NCI-H1694 treated with DMSO at 0.1 percent for 48 hours (cell line): ENCODE measurements around the gene NOL9.

ENCODE experiments used
- DNase-seq: peaks from one replicate; lab custom pipeline; 2025; lab: John Stamatoyannopoulos, UW

Gene NOL9

DNA sequence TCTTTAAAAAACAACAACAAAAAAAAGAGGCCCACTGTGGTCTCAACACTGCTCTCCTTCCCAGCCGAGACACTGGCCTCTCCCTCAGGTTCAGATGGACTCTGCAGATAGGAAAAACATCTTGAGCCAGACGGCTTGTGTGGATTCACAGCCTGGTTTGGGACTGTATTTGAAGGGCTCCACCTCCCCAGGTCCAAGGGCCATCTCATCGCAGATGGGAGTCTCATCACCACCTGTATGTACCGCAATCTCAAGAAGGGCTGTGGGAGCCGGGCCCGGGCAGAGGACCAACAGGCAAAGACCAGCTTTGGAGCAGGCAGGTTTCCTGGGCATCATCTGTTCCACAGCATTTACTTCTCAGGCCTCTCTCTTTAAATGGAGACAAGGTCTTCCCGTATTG, 35.7 kb upstream of the NOL9 start:
- DNase-seq: no peak

DNA sequence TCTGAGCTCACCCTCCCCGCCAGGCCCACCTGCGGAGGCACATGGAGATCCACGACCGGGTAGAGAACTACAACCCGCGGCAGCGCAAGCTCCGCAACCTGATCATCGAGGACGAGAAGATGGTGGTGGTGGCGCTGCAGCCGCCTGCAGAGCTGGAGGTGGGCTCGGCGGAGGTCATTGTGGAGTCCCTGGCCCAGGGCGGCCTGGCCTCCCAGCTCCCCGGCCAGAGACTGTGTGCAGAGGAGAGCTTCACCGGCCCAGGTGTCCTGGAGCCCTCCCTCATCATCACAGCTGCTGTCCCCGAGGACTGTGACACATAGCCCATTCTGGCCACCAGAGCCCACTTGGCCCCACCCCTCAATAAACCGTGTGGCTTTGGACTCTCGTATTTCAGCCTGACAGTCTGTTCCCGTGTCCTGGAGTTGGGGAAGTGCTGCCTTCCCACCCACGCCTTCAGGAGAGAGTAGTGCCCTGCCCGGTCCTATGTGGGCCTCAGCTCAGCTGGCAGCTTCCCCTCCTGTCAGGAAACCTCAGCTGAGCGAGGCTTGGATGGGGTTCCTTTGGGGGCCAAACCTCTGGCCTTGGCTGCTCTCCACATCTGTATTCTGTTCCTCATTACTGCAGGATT, 34.7 kb upstream of the NOL9 start:
- no peak for DNase-seq

DNA sequence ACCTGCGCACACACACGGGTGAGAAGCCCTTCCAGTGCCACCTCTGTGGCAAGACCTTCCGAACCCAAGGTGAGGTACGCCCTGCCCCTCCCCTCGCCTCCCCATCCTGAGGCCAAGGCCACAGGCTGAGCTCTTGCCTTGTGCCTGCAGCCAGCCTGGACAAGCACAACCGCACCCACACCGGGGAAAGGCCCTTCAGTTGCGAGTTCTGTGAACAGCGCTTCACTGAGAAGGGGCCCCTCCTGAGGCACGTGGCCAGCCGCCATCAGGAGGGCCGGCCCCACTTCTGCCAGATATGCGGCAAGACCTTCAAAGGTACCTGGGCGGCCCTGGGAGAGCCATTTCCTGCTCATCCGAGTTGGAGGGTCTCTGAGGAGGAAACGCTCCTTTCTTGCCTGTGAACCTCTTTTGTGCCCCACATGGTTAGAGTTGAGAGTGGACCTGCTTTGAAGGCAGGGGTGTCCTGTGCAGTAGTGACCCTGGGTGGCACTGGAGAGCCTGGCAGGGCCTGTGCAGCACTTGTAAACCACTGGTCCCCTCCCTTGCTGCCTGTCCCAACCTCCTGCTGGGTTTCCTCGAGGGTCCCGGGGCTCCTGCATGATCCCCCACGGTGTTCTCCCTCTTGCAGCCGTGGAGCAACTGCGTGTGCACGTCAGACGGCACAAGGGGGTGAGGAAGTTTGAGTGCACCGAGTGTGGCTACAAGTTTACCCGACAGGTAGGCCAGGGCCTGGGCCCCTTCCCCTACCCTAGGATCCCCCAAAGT, 34.0 kb upstream of the NOL9 start:
- no peak for DNase-seq

DNA sequence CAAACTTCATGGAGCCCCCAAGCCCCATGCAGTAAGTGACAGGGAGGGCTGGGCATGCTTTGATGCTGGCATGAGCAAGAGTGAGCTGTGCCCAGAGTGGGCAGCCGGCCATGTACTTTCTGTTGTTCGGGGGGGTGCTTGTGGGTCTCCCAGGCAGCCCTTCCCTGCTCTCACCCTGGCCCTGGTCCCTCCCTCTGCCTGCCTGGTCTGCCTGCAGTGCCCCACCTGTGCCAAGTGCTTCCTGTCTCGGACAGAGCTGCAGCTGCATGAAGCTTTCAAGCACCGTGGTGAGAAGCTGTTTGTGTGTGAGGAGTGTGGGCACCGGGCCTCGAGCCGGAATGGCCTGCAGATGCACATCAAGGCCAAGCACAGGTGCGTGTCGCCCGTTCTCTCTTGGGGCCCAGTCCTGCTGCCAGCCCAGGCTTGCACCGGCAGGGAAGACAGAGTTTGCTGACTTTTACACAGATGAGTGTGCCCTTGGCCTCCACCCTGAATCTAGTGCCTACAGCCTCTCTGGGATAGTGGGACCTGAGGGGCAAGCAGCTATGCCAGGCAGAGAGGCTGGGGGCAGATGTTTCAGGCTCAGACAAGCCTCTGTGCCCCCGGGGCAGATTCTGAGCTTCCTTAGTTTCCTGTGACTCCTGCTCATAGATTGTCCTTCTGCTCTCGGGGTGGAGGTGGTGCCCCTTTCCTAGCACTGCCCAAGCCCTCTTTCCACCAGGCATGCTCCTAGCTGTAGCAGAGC, 33.1 kb upstream of the NOL9 start:
- DNase-seq: no peak

DNA sequence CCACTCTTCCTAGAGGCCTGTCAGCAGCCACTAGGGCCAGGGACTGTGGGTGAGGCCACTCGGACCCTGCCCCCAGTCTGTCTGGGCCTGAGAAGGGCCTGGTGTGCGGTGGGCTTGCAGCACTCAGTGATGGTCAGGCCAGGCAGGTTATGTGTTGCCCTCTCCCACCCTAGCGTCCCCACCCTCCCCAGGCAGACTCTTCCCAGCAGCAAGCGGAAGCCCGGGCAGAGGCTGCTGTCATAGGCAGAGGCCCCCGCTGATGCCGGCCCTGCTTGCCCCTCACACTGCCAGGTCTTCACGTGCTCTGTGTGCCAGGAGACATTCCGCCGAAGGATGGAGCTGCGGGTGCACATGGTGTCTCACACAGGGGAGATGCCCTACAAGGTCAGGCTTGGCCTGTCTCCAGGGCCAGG, 32.1 kb upstream of the NOL9 start:
- DNase-seq: no peak

DNA sequence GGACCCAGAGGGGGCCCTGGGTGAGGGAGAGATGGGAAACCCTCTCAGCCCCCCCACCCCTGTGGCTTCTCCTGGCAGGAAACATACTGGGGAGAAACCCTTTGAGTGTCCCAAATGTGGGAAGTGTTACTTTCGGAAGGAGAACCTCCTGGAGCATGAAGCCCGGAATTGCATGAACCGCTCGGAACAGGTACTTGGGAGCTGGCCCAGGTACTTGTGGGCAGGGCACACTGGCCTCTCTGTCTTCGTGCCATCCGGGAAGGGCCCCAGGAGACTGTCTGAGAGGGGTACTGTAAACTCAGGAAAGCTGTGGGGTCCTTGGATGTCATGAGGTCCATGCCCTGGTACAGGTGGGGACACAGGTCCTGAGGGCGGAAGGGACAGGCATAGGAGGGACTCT, 31.5 kb upstream of the NOL9 start:
- DNase-seq: no peak

DNA sequence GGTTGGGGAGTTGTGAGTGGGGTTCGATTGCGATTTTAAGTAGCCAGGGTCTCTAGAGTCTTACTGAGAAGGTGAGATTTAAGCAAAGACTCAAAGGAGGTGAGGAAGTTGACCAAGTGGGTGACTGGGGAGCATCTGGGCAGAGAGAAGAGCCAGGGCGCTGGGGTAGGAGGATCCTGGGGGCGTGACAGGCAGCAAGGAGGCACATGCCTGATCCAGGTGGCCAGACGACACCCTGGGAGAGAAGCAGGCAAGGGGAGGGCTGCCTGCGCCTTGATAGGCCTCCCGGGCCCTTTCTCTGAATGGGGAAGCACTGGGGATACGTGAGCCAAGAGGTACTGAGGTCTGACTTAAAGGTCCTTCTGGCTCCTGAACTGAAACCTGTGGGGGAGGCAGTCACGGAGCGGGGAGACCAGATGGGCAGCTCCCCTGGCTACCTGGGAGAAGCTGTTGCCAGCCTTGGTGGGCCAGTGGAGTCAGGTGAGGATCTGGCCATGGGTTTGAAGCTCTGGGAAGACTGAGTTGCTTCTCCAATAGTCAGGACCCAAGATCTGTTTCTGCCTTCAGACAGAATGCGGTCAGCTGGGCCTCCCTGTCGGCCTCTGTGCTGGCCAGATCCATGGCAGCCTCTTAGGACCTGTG, 30.9 kb upstream of the NOL9 start:
- no peak for DNase-seq

DNA sequence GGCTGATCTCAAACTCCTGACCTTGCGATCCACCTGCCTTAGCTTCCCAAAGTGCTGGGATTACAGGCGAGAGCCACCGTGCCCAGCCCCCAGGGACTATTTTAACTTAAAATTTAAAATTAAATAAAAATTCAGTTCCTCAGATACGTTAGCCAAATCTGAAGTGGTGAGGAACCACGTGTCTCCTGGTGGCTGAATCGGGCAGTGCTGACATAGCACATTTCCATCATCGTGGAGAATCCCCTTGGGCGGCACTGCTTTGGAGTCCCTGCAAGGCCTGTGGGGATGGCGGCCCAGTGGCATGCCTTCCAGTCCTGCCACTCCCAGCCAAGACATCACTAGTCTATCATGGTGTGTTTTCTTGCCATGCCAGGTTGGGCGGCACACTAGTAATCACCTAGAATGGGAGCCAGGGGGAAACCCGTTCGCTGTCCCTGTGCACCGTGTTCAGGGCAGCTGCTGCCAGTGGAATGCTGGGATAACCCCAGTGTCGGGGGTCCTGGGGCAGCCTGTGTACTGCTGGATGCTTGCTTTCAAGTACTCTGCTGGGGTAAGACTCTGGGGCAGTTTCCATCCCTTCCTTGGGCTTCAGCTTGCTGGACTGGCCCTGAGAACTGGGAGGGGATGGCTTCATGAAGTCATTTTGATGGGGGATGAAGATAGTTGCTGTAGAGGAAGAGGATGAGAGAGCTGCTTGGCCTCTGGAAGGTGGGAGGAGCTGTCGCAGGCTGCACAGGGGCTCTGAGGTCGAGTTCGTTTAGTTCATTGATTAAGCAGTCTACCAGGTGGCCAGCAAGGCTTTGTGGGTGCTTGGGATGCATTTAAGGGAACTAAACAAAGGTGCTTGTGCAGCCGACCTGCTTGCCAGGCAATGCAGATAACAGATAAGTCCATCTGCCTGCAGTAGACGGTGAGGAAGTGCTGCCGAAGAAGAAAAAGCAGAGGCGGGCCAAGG, 30.1 kb upstream of the NOL9 start:
- no peak for DNase-seq

DNA sequence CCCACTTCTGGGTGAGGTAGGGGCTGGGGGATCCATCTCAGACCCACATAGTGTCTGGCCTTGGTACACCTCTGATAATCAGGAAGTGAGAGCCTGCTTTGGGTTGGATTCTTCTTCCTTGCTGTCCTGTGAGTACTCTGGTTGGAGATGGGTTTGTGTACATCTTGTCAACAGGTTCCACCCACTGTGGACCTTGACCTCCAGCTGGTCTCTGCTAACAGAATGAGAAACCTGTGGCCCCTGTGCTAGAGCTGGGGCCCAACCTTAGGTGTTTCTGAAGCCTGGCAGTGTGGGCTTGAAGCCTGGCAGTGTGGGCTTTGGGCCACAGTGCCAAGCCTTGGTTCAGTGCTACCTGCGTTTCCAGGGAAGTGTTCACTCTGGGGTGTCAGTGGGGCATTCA, 28.1 kb upstream of the NOL9 start:
- DNase-seq: no peak

DNA sequence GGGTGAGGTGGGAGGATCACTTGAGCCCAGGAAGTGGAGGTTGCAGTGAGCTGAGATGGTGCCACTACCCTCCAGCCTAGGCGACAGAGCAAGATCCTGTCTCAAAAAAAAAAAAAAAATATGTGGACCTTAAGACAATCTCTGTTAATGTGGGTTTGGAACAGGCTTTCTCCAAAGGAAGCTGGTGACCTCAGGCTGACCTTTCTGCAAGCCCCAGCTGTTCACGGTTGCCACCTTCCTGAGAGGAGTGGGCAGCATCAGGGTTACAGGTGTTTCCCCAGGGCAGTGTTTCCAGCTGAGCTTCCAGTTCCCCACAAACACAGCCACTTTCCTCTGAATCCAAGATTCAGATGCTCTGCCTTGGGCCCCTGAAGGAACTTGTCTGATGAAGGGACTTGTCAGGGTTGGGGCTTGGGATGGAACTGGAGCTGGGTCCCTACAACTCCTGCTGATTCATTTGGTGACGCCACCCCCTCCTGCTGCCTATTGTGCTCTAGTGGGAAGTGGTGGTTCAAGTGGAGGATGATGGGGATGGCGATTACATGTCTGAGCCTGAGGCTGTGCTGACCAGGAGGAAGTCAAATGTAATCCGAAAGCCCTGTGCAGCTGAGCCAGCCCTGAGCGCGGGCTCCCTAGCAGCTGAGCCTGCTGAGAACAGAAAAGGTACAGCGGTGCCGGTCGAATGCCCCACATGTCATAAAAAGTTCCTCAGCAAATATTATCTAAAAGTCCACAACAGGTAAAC, 27.4 kb upstream of the NOL9 start:
- DNase-seq: no peak

DNA sequence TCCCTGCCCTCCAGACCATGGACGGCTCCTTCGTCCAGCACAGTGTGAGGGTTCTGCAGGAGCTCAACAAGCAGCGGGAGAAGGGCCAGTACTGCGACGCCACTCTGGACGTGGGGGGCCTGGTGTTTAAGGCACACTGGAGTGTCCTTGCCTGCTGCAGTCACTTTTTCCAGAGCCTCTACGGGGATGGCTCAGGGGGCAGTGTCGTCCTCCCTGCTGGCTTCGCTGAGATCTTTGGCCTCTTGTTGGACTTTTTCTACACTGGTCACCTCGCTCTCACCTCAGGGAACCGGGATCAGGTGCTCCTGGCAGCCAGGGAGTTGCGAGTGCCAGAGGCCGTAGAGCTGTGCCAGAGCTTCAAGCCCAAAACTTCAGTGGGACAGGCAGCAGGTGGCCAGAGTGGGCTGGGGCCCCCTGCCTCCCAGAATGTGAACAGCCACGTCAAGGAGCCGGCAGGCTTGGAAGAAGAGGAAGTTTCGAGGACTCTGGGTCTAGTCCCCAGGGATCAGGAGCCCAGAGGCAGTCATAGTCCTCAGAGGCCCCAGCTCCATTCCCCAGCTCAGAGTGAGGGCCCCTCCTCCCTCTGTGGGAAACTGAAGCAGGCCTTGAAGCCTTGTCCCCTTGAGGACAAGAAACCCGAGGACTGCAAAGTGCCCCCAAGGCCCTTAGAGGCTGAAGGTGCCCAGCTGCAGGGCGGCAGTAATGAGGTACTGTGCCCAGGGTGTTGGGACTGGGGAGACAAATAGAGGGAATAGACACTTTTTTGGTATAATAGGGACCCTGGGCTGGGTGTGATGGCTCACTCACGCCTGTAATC, 26.5 kb upstream of the NOL9 start:
- no peak for DNase-seq

DNA sequence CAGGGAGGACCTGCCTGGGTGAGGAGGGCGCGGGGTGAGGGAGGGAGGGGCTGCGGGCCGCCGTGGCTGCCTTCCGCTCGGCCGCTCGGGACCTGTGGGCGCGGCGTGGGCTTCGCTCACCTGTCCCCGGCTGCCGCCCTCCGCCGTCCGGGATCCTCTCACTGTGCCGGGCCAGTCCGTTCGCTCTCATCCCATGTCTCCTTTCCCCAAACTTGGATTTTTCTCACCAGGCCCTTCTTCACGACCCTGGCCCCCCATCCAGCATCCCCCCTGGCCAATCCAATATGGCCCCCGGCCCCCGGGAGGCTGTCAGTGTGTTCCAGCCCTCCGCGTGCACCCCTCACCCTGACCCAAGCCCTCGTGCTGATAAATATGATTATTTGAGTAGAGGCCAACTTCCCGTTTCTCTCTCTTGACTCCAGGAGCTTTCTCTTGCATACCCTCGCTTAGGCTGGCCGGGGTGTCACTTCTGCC, 25.8 kb upstream of the NOL9 start:
- no peak for DNase-seq

DNA sequence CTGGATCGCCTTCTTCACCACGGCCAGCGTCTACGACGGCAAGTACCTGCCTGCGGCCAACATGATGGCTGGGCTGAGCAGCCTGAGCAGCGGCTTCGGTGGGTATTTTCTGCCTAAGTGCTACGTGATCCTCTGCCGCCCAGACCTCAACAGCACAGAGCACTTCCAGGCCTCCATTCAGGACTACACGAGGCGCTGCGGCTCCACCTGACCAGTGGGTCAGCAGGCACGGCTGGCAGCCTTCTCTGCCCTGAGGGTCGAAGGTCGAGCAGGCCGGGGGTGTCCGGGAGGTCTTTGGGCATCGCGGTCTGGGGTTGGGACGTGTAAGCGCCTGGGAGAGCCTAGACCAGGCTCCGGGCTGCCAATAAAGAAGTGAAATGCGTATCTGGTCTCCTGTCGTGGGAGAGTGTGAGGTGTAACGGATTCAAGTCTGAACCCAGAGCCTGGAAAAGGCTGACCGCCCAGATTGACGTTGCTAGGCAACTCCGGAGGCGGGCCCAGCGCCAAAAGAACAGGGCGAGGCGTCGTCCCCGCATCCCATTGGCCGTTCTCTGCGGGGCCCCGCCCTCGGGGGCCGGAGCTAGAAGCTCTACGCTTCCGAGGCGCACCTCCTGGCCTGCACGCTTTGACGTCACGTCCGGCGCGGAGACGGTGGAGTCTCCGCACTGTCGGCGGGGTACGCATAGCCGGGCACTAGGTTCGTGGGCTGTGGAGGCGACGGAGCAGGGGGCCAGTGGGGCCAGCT, 25.2 kb upstream of the NOL9 start, which contains the start of gene ZBTB48:
Gene ZBTB48 (plus strand): TSS at position 621 of the 745 bp plus-strand sequence. CDS start 616 bp downstream, outside the sequence.
- DNase-seq: peak; percentile 87

DNA sequence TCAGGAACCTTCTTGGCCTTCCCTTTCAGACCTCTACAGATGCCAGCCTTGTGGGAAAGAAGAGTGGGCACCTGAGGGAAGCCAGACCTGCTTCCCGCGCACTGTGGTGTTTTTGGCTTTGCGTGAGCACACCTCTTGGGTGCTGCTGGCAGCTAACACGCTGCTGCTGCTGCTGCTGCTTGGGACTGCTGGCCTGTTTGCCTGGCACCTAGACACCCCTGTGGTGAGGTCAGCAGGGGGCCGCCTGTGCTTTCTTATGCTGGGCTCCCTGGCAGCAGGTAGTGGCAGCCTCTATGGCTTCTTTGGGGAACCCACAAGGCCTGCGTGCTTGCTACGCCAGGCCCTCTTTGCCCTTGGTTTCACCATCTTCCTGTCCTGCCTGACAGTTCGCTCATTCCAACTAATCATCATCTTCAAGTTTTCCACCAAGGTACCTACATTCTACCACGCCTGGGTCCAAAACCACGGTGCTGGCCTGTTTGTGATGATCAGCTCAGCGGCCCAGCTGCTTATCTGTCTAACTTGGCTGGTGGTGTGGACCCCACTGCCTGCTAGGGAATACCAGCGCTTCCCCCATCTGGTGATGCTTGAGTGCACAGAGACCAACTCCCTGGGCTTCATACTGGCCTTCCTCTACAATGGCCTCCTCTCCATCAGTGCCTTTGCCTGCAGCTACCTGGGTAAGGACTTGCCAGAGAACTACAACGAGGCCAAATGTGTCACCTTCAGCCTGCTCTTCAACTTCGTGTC, 24.5 kb upstream of the NOL9 start:
- DNase-seq: no peak

DNA sequence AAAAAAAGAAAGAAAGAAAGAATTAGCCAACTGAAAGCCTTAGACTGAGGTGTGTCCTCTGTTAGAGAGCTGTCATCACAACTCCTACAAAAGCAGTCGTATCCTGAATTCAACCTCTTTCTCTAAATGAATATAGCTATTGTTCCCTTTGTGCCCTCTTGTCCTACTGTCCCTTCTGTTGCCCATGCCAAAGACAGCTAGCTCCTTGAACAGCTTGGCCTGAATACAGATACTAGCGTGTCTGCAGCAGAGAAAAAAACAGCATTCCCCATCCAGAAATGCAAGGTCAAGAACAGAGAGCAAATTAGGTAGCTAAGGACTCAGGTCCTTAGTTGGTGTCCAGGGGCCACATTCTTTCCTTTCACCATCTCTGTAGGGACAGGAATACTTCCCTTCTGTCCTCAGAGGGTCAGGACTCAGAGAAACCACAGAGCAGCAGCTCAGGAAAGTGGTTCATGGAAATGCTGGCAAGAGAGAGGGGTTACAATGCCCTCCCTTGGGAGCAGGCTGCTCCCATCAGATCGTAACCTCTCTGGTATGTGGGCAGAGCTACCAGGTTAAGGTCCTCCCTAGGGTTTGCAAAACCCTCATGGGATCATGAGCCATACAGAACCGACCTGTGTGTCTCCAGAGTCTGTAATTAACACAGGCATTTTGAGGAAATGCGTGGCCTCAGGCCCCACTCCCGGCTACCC, 23.7 kb upstream of the NOL9 start:
- no peak for DNase-seq

DNA sequence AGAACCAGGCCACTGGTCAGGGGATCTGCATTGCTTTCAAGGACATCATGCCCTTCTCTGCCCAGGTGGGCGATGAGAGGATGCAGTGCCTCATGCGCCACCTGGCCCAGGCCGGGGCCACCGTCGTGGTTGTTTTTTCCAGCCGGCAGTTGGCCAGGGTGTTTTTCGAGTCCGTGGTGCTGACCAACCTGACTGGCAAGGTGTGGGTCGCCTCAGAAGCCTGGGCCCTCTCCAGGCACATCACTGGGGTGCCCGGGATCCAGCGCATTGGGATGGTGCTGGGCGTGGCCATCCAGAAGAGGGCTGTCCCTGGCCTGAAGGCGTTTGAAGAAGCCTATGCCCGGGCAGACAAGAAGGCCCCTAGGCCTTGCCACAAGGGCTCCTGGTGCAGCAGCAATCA, 20.5 kb upstream of the NOL9 start:
- DNase-seq: no peak

DNA sequence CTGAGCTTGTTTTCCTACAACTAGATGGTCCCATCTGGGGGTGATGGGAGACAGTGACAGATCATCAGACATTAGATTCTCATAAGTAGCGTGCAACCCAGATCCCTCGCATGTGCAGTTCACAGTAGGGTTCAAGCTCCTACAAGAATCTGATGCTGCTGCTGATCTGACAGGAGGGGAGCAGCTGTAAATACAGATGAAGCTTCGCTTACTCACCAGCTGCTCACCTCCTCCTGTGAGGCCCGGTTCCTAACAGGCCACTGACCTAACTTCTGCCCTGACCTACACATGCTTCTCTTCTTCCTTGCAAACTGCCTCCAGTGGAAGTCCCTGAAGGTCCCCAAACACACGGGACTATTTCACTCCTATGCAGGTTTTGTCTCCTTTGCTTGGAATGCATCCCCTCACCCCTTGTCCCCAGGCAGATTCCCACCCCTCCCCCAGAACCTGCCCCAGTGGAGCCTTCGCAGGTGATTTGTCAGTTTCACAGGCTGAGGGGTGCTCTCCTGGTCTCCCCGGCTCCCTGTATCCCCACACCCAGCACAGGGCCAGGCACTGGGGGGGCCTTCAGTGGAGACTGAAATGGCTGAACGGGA, 19.8 kb upstream of the NOL9 start:
- DNase-seq: no peak
